Caco-2 (cell line): ENCODE results near the gene SLC4A4. TPM values are rescaled to one million over a fixed set of nuclear protein-coding genes. Genes with fewer than 3 reads are reported as not detected.

Source experiments
- BruUV-seq: library from RNA; stranded (reverse); fragments of 400-500 nt; replicated peaks from 2 replicates; lab custom pipeline; 2021; lab: Mats Ljungman, UMichigan
- CTCF ChIA-PET: fragments of 300-600 bp; sonication (Branson Sonifier 250); formaldehyde crosslinking; loops from one replicate; lab custom pipeline; 2022; ENCODE audit warnings: antibody characterized with exemption; lab: Charles Lee
- POLR2A ChIA-PET: fragments of 300-600 bp; sonication (Branson Sonifier 250); formaldehyde crosslinking; loops from one replicate; lab custom pipeline; 2022; ENCODE audit warnings: antibody characterized with exemption; lab: Charles Lee
- DNase-seq, 2 experiments: peaks; one replicate each; pipeline versions ENCODE4 v3.0.0 to v3.0.0-alpha.2; 2020 to 2022
- H3K27me3 ChIP-seq: replicated peaks from 2 replicates; pipeline ENCODE4 v1.6.0; 2011; ENCODE audit warnings: low read length; ENCODE audit not compliant: control insufficient read depth, insufficient read depth
- H3K36me3 ChIP-seq: 2 replicates; pipeline ENCODE4 v1.5.1; 2011; ENCODE audit warnings: low read length; ENCODE audit not compliant: control insufficient read depth, insufficient read depth
- H3K4me1 ChIP-seq: fragments of 250-450 bp; sonication (Bioruptor Pico); 2 replicates; pipeline ENCODE4 v1.5.1; 2020; ENCODE audit warnings: mild to moderate bottlenecking
- H3K4me3 ChIP-seq: 2 replicates; pipeline ENCODE4 v1.5.1; 2011; ENCODE audit warnings: low read depth, mild to moderate bottlenecking, control low read depth, low read length
- H3K9me3 ChIP-seq: fragments of 250-450 bp; sonication (Bioruptor Pico); 2 replicates; pipeline ENCODE4 v1.5.1; 2020; ENCODE audit warnings: mild to moderate bottlenecking, moderate library complexity
- H3K27ac Mint-ChIP-seq: one replicate; pipeline ENCODE4 v1.8.0; 2022; ENCODE audit warnings: mixed read lengths; ENCODE audit not compliant: unreplicated experiment
- H3K27me3 Mint-ChIP-seq: one replicate; pipeline ENCODE4 v1.8.0; 2022; ENCODE audit warnings: mixed read lengths; ENCODE audit not compliant: insufficient read depth, unreplicated experiment
- H3K36me3 Mint-ChIP-seq: one replicate; pipeline ENCODE4 v1.8.0; 2022; ENCODE audit warnings: mild to moderate bottlenecking, mixed read lengths; ENCODE audit not compliant: insufficient read depth, unreplicated experiment
- H3K4me1 Mint-ChIP-seq: one replicate; pipeline ENCODE4 v1.8.0; 2022; ENCODE audit warnings: low read depth, mixed read lengths; ENCODE audit not compliant: unreplicated experiment
- H3K4me3 Mint-ChIP-seq: one replicate; pipeline ENCODE4 v1.8.0; 2022; ENCODE audit warnings: mild to moderate bottlenecking, moderate library complexity, mixed read lengths; ENCODE audit not compliant: unreplicated experiment
- H3K9me3 Mint-ChIP-seq: one replicate; pipeline ENCODE4 v1.8.0; 2022; ENCODE audit warnings: mixed read lengths; ENCODE audit not compliant: unreplicated experiment
- intact Hi-C: fragments of 100-400 bp; cut with micrococcal nuclease; formaldehyde crosslinking; loops from one replicate; pipeline ENCODE4 v1.10.0; 2022; ENCODE audit not compliant: unreplicated experiment
- total RNA-seq: library from RNA; stranded (reverse); gene quantifications from 2 replicates; pipeline ENCODE4 v1.2.3, GENCODE V29; 2022
- TF ChIP-seq, protein P1 (sequence below), 2 experiments: fragments of 200-600 bp in 1 of 2; IDR thresholded peaks; 1 replicate in 1 of 2; 2 replicates in 1 of 2; pipeline versions ENCODE4 v1.5.1 to v1.8.0; 2011 to 2022; ENCODE audit warnings: antibody characterized with exemption in 1 of 2, control low read depth in 1 of 2, inconsistent platforms in 1 of 2, low read depth in 1 of 2, low read length in 1 of 2, mild to moderate bottlenecking in 1 of 2, moderate library complexity in 1 of 2; ENCODE audit not compliant: insufficient read depth in 1 of 2, severe bottlenecking in 1 of 2, unreplicated experiment in 1 of 2

Gene SLC4A4
- total RNA-seq, 1 experiment from 2014 or later: 0.29 TPM

- H3K4me3 ChIP-seq: no peak overlapping the region
- no peak for DNase-seq
- Mint-ChIP-seq H3K4me1 (no peaks in the 10 kb centered on the region), H3K4me3 (no peak overlapping the region), H3K27ac (no peak overlapping the region), H3K27me3 (peaks cover 3% of the 10 kb centered on the region), H3K9me3 (no peaks in the 10 kb centered on the region), H3K36me3 (no peaks in the 10 kb centered on the region)
- no TSS peak for BruUV-seq
- ChIA-PET CTCF (no interaction called here), POLR2A (no interaction called here)
- TF ChIP-seq, protein P1, sequence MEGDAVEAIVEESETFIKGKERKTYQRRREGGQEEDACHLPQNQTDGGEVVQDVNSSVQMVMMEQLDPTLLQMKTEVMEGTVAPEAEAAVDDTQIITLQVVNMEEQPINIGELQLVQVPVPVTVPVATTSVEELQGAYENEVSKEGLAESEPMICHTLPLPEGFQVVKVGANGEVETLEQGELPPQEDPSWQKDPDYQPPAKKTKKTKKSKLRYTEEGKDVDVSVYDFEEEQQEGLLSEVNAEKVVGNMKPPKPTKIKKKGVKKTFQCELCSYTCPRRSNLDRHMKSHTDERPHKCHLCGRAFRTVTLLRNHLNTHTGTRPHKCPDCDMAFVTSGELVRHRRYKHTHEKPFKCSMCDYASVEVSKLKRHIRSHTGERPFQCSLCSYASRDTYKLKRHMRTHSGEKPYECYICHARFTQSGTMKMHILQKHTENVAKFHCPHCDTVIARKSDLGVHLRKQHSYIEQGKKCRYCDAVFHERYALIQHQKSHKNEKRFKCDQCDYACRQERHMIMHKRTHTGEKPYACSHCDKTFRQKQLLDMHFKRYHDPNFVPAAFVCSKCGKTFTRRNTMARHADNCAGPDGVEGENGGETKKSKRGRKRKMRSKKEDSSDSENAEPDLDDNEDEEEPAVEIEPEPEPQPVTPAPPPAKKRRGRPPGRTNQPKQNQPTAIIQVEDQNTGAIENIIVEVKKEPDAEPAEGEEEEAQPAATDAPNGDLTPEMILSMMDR (IDR thresholded peaks at IDR 0.05; ENCODE audit: insufficient read depth in 1 of 2, low read depth in 1 of 2, low read length in 1 of 2, severe bottlenecking in 1 of 2, unreplicated experiment in 1 of 2): no peak
- intact Hi-C loops: no loop called here
- no peaks in the 10 kb centered on the region for H3K4me1 ChIP-seq
- H3K9me3 ChIP-seq: 0 out of 2 replicates have a peak, but pooled peaks cover 4% of the 10 kb centered on the region
- no peaks in the 10 kb centered on the region for H3K27me3 ChIP-seq
- no peaks in the 10 kb centered on the region for H3K36me3 ChIP-seq
These were observed 159.8 kb downstream of the SLC4A4 start for GRCh38 chr4:71498625-71499024.

- H3K36me3 Mint-ChIP-seq: no peaks in the 10 kb centered on the region
- Histone ChIP-seq H3K27me3 (no peaks in the 10 kb centered on the region), H3K4me3 (no peak overlapping the region), H3K9me3 (0 out of 2 replicates have a peak, but pooled peaks cover 4% of the 10 kb centered on the region), H3K4me1 (no peaks in the 10 kb centered on the region), H3K36me3 (no peaks in the 10 kb centered on the region)
- no peaks in the 10 kb centered on the region for H3K4me1 Mint-ChIP-seq
- intact Hi-C loops: no loop called here
- no peak overlapping the region for H3K27ac Mint-ChIP-seq
- DNase-seq: no peak
- BruUV-seq: no TSS peak
- no peaks in the 10 kb centered on the region for H3K27me3 Mint-ChIP-seq
- TF ChIP-seq, protein P1 (IDR thresholded peaks at IDR 0.05; ENCODE audit: insufficient read depth in 1 of 2, low read depth in 1 of 2, low read length in 1 of 2, severe bottlenecking in 1 of 2, unreplicated experiment in 1 of 2): no peak
- no peak overlapping the region for H3K4me3 Mint-ChIP-seq
- ChIA-PET POLR2A (no interaction called here), CTCF (no interaction called here)
- H3K9me3 Mint-ChIP-seq: no peaks in the 10 kb centered on the region
These were observed 163.2 kb downstream of the SLC4A4 start for GRCh38 chr4:71501992-71502391.

- Mint-ChIP-seq H3K4me3 (no peak overlapping the region), H3K4me1 (no peaks in the 10 kb centered on the region), H3K36me3 (no peaks in the 10 kb centered on the region), H3K27ac (no peak overlapping the region), H3K27me3 (no peaks in the 10 kb centered on the region), H3K9me3 (peaks cover 26% of the 10 kb centered on the region)
- DNase-seq: no peak
- BruUV-seq: no TSS peak
- no peak overlapping the region for H3K4me3 ChIP-seq
- no peaks in the 10 kb centered on the region for H3K4me1 ChIP-seq
- TF ChIP-seq, protein P1 (IDR thresholded peaks at IDR 0.05; ENCODE audit: insufficient read depth in 1 of 2, low read depth in 1 of 2, low read length in 1 of 2, severe bottlenecking in 1 of 2, unreplicated experiment in 1 of 2): no peak
- no peaks in the 10 kb centered on the region for H3K27me3 ChIP-seq
- H3K9me3 ChIP-seq: peaks cover 12% of the 10 kb centered on the region; the same call in 1 of the 2 replicates
- H3K36me3 ChIP-seq: no peaks in the 10 kb centered on the region
- ChIA-PET POLR2A (no interaction called here), CTCF (no interaction called here)
- intact Hi-C loops: no loop called here
These were observed 179.6 kb downstream of the SLC4A4 start for GRCh38 chr4:71518283-71518989.
